TTC549 (cell line): Measurements from ENCODE around the gene SLC30A7.

Source experiments
- FAIRE-seq: peaks from 2 replicates; lab custom pipeline; 2012; peaks lifted over from hg19 to GRCh38; lab: Jason Lieb, UNC

The SLC30A7 gene

DNA sequence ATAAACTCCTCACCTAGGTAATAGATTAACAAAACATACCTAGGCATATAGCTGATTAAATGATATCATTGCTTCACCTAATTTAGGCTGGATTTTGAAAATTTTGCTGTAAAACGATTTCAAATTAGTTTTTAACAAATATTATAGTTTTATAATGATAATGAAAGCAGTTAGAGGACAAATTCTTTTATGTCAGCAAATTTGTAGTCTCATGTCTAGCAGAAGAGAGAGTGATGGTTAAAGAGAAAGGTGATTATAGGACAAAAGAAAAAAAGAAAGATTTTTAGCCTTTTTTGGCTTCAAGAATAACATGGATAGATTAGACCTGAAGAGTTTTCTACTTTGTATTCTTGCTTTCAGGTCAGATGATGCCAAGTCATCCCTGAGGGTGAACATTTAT, 133.3 kb downstream of the SLC30A7 start:
- FAIRE-seq = no peak

DNA sequence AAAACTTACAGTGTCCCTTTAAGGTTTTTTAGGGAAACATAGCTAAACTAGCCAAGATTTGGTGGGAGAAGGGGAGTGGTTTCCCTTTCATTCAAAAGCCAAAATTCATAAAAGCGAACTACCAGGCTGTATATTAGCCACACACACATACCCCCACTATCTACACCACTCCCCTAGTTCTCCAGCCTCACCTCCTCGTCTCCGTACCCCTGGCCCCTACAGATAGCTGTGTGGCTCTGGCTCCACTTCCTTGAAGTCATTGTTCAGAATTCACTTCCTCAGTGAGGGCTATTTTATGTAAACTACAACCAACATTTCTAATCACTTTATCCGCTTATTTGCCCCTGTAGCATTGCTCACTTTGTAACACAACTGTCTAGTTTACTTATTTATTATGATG, 135.0 kb downstream of the SLC30A7 start:
- FAIRE-seq = no peak
